Measurements from ENCODE around the gene TOM1L2. TPM values are rescaled to one million over a fixed set of nuclear protein-coding genes. Genes with fewer than 3 reads are reported as not detected.

TOM1L2 gene
- total RNA-seq, 1 donor from 2014 or later, result 16.3 TPM

GRCh38 chr17:18017958-18018357, 45.8 kb upstream of the TOM1L2 start:
- Histone ChIP-seq H3K4me3 (ENCODE audit: low read depth, low read length) (no peak overlapping the region), H3K27me3 (ENCODE audit: control insufficient read depth, insufficient read depth, low read length) (no peaks in the 10 kb centered on the region), H3K36me3 (ENCODE audit: control insufficient read depth, insufficient read depth, low read length) (no peaks in the 10 kb centered on the region)
- no peak for DNase-seq (ENCODE audit: low read depth)
- TF ChIP-seq CTCF (IDR thresholded peaks at IDR 0.05; ENCODE audit: insufficient read depth, low read length, poor library complexity, severe bottlenecking), result no peak

GRCh38 chr17:18016426-18016825, 44.2 kb upstream of the TOM1L2 start:
- DNase-seq (ENCODE audit: low read depth), result no peak

GRCh38 chr17:18015593-18015992, 43.4 kb upstream of the TOM1L2 start:
- peaks cover 1% of the 10 kb centered on the region for H3K36me3 ChIP-seq (ENCODE audit: control insufficient read depth, insufficient read depth, low read length)
- no peaks in the 10 kb centered on the region for H3K27me3 ChIP-seq (ENCODE audit: control insufficient read depth, insufficient read depth, low read length)
- TF ChIP-seq CTCF (IDR thresholded peaks at IDR 0.05; ENCODE audit: insufficient read depth, low read length, poor library complexity, severe bottlenecking), result no peak

More at GRCh38 chr17:18016426-18016825, 44.2 kb upstream of the TOM1L2 start:
- no peaks in the 10 kb centered on the region for H3K36me3 ChIP-seq (ENCODE audit: control insufficient read depth, insufficient read depth, low read length)
- TF ChIP-seq CTCF (IDR thresholded peaks at IDR 0.05; ENCODE audit: insufficient read depth, low read length, poor library complexity, severe bottlenecking), result no peak
- no peaks in the 10 kb centered on the region for H3K27me3 ChIP-seq (ENCODE audit: control insufficient read depth, insufficient read depth, low read length)
- H3K4me3 ChIP-seq (ENCODE audit: low read depth, low read length), result no peak overlapping the region

GRCh38 chr17:18014006-18014405, 41.8 kb upstream of the TOM1L2 start:
- no peak for TF ChIP-seq CTCF (IDR thresholded peaks at IDR 0.05; ENCODE audit: insufficient read depth, low read length, poor library complexity, severe bottlenecking)
- no peak overlapping the region for H3K4me3 ChIP-seq (ENCODE audit: low read depth, low read length)

More at GRCh38 chr17:18015593-18015992, 43.4 kb upstream of the TOM1L2 start:
- H3K4me3 ChIP-seq (ENCODE audit: low read depth, low read length), result no peak overlapping the region
- DNase-seq (ENCODE audit: low read depth), result no peak

GRCh38 chr17:18011286-18011685, 39.1 kb upstream of the TOM1L2 start:
- no peak overlapping the region for H3K4me3 ChIP-seq (ENCODE audit: low read depth, low read length)
- DNase-seq (ENCODE audit: low read depth), result no peak
- peaks cover 1% of the 10 kb centered on the region for H3K36me3 ChIP-seq (ENCODE audit: control insufficient read depth, insufficient read depth, low read length)
- no peak for TF ChIP-seq CTCF (IDR thresholded peaks at IDR 0.05; ENCODE audit: insufficient read depth, low read length, poor library complexity, severe bottlenecking)
- H3K27me3 ChIP-seq (ENCODE audit: control insufficient read depth, insufficient read depth, low read length), result no peaks in the 10 kb centered on the region

More at GRCh38 chr17:18014006-18014405, 41.8 kb upstream of the TOM1L2 start:
- no peak for DNase-seq (ENCODE audit: low read depth)
- H3K27me3 ChIP-seq (ENCODE audit: control insufficient read depth, insufficient read depth, low read length), result no peaks in the 10 kb centered on the region
- H3K36me3 ChIP-seq (ENCODE audit: control insufficient read depth, insufficient read depth, low read length), result peaks cover 1% of the 10 kb centered on the region

All from kidney epithelial cell (primary cell).